AG04450 (cell line): Measurements from ENCODE around the gene UBE2R2. TPM values are rescaled to one million over a fixed set of nuclear protein-coding genes. Genes with fewer than 3 reads are reported as not detected.
"Not testable (repeated sequence)": the region's sequence is repeated elsewhere in the genome, so short reads cannot be mapped to it uniquely, and the experiment has no call there.

Experiments used
- CTCF ChIA-PET: fragments of 300-600, 350-600 bp; formaldehyde crosslinking; extraction: SDS; loops from one replicate; lab custom pipeline; 2022; ENCODE audit warnings: antibody characterized with exemption, inconsistent platforms; lab: Charles Lee
- POLR2A ChIA-PET: fragments of 350-600 bp; formaldehyde crosslinking; extraction: SDS; loops from one replicate; lab custom pipeline; 2021; ENCODE audit warnings: antibody characterized with exemption, inconsistent platforms; lab: Yijun Ruan, JAX
- DNase-seq: peaks from one replicate; pipeline ENCODE4 v3.0.0-alpha.2; 2011; ENCODE audit warnings: low read depth, low spot score
- H3K27ac ChIP-seq: one replicate; pipeline ENCODE4 v1.5.1; 2012; ENCODE audit warnings: low read depth, low read length, control low read depth
- H3K27me3 ChIP-seq: one replicate; pipeline ENCODE4 v1.6.0; 2012; ENCODE audit warnings: low read length; ENCODE audit not compliant: control insufficient read depth, insufficient read depth
- H3K4me3 ChIP-seq: 2 replicates; pipeline ENCODE4 v1.5.1; 2011; ENCODE audit warnings: mild to moderate bottlenecking, low read depth, low read length, control low read depth
- H3K9me3 ChIP-seq: 2 replicates; pipeline ENCODE4 v1.5.1; 2012; ENCODE audit warnings: low read length; ENCODE audit not compliant: control insufficient read depth, insufficient read depth
- CTCF ChIP-seq: IDR thresholded peaks from 2 replicates; pipeline ENCODE4 v1.5.1; 2011; ENCODE audit warnings: low read depth, low read length, control low read depth, inconsistent platforms
- polyA plus RNA-seq: library from polyadenylated mRNA; depleted of rRNA; stranded (reverse); fragments of >200 nt; gene quantifications from 2 replicates; pipeline ENCODE4 v1.2.3, GENCODE V29; 2011

The UBE2R2 gene
- polyA plus RNA-seq, 1 experiment: 42.2 TPM

DNA sequence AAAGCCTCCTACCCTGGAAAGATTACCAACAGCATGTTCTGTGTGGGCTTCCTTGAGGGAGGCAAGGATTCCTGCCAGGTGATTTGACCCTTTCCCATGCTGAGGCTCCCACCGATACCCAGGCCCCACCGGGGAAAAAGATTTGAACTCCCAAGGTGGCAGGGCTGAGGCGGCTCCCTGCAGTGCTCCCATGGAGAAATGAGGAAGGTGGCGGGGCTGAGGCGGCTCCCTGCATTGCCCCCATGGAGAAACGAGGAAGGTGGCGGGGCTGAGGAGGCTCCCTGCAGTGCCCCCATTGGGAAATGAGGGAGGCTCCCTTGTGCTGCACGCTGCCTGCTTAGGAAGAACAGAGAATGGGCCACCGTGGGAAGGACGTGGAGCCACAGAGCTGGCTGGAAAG is 18.4 kb upstream of the UBE2R2 start:
- POLR2A ChIA-PET: no interaction called here
- CTCF ChIA-PET: no interaction called here

DNA sequence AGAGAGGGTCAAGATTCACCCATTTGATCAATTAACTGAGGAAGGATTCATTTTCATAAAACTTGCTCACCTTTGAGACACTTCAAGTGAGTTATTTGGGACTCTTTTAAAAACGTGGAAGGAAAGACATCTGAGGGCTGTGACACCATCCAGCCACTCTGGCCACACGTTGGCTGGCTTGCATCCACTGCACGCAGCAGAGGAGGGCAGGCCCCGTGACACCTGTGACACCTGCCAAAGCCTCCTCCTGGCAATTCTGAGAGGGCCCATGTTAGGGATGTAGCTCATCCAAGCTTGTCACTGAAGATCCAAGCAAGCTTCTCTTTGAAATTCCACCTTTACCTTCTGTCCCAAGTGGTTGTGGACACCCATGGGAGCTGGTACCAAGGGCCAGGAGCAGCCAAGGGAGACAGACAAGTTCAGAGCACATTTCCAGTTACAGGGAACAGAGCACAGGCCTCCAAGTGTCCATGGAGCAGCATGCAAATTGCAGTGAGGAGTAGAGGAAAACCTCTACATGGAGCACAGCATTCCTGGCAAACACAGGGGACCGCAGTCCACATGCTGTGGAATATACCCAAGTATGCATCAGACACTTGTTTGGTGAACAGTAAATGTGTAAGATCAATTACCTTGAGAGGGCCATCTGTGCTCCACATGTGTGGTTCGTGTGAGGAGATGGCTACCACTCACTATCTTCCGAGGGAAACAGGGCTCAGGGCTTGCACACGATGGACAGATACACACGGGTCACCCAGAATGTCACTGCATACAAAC is 16.8 kb upstream of the UBE2R2 start:
- ChIA-PET CTCF (interaction anchor here (0.9 to 3.0 kb wide), 2 partner anchors 14 to 21 kb away, joined by 5 to 11 read pairs; no protein-coding TSS in a partner anchor), POLR2A (no interaction called here)
- no peak for DNase-seq
- H3K4me3 ChIP-seq: no peak overlapping the region
- H3K27me3 ChIP-seq: peaks cover 10% of the 10 kb centered on the region
- H3K27ac ChIP-seq: no peak overlapping the region
- peaks cover 16% of the 10 kb centered on the region for H3K9me3 ChIP-seq
- TF ChIP-seq CTCF: no peak

More for the DNA sequence above, 18.4 kb upstream of the UBE2R2 start:
- no peak for DNase-seq
- H3K9me3 ChIP-seq: peaks cover 16% of the 10 kb centered on the region
- H3K27ac ChIP-seq: no peak overlapping the region
- H3K27me3 ChIP-seq: peaks cover 16% of the 10 kb centered on the region
- no peak overlapping the region for H3K4me3 ChIP-seq
- TF ChIP-seq CTCF: no peak

DNA sequence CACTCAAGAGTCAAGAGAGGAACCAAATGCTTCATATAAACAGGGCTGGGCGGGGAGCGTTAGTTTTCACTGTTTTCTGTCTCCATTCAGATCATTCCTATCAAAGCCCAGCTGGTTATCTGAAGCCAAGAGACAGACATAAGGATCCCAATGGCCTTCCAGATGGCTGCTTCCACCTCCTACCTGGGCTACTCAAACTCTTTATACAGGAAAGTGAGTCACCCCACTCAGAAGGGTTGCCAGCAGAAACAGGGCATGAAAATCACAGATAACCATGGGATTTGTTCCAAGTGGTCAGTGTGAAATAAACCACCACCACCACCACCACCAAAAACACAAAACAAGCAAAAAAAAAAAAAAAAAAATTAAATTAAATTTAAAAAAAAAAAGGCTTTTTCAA is 16.1 kb upstream of the UBE2R2 start:
- TF ChIP-seq CTCF: no peak
- POLR2A ChIA-PET: no interaction called here
- H3K9me3 ChIP-seq: peaks cover 16% of the 10 kb centered on the region
- no peak for DNase-seq
- CTCF ChIA-PET: interaction anchor here (3.0 kb wide), 1 partner anchor 13 kb away, joined by 11 read pairs; no protein-coding TSS in a partner anchor
- H3K4me3 ChIP-seq: no peak overlapping the region
- peaks cover 6% of the 10 kb centered on the region for H3K27me3 ChIP-seq
- H3K27ac ChIP-seq: no peak overlapping the region

GRCh38 chr9:33801943-33802500 is 14.9 kb upstream of the UBE2R2 start:
- CTCF ChIA-PET: interaction anchor here (1.4 to 3.0 kb wide), 2 partner anchors 12 kb away, joined by 3 to 11 read pairs; no protein-coding TSS in a partner anchor
- POLR2A ChIA-PET, H3K4me3 ChIP-seq, H3K9me3 ChIP-seq, DNase-seq, H3K27me3 ChIP-seq, H3K27ac ChIP-seq: not testable (repeated sequence)

GRCh38 chr9:33804196-33804595 is 12.8 kb upstream of the UBE2R2 start:
- DNase-seq, H3K4me3 ChIP-seq, H3K27me3 ChIP-seq, POLR2A ChIA-PET, H3K27ac ChIP-seq, H3K9me3 ChIP-seq: not testable (repeated sequence)
- CTCF ChIA-PET: interaction anchor here (1.4 kb wide), 1 partner anchor 26 kb away, joined by 4 read pairs; no protein-coding TSS in a partner anchor

GRCh38 chr9:33807156-33807555 is 9.8 kb upstream of the UBE2R2 start:
- CTCF ChIA-PET: interaction anchor here (0.6 to 1.3 kb wide), 4 partner anchors 9 to 514 kb away, joined by 3 to 4 read pairs (median 4); partner anchors contain the start of gene UBE2R2
- POLR2A ChIA-PET, H3K27me3 ChIP-seq, H3K9me3 ChIP-seq, H3K4me3 ChIP-seq, DNase-seq, H3K27ac ChIP-seq: not testable (repeated sequence)

GRCh38 chr9:33808979-33809322 is 8.0 kb upstream of the UBE2R2 start:
- H3K27ac ChIP-seq, H3K4me3 ChIP-seq, CTCF ChIA-PET, H3K27me3 ChIP-seq, H3K9me3 ChIP-seq, DNase-seq, POLR2A ChIA-PET: not testable (repeated sequence)
